DOHH2 (cell line): Measurements from ENCODE around the gene PAX7.

Experiments
- CTCF ChIP-seq: fragments of 200-600 bp; sonication (generic); IDR thresholded peaks from one replicate; pipeline ENCODE4 v1.5.1; 2014; ENCODE audit warnings: antibody characterized with exemption, mild to moderate bottlenecking, low read depth, low read length; ENCODE audit not compliant: poor library complexity, severe bottlenecking
- EZH2phosphoT487 ChIP-seq: fragments of 200-600 bp; sonication (generic); IDR thresholded peaks from 2 replicates; pipeline ENCODE4 v1.6.1; 2017; ENCODE audit warnings: borderline replicate concordance, mild to moderate bottlenecking, antibody characterized with exemption, low read length, moderate library complexity, mixed read lengths

GRCh38 chr1:18736958-18737357 lies 106.3 kb downstream of the PAX7 start:
- TF ChIP-seq CTCF (no peak), EZH2phosphoT487 (no peak)
